IPS-15b (cell line): ENCODE results near the gene MFN2.

Experiments used
- H3K27me3 ChIP-seq: one replicate; pipeline ENCODE4 v1.6.1; 2013; ENCODE audit warnings: low read length; ENCODE audit not compliant: control insufficient read depth, insufficient read depth
- H3K36me3 ChIP-seq: one replicate; pipeline ENCODE4 v1.6.1; 2013; ENCODE audit warnings: low read length; ENCODE audit not compliant: control insufficient read depth, insufficient read depth
- H3K4me1 ChIP-seq: one replicate; pipeline ENCODE4 v1.6.1; 2013; ENCODE audit warnings: mild to moderate bottlenecking, low read length; ENCODE audit not compliant: control insufficient read depth, insufficient read depth
- H3K4me3 ChIP-seq: one replicate; pipeline ENCODE4 v1.5.1; 2013; ENCODE audit warnings: low read depth, low read length
- H3K9ac ChIP-seq: one replicate; pipeline ENCODE4 v1.6.1; 2013; ENCODE audit warnings: low read depth, mild to moderate bottlenecking, low read length
- H3K9me3 ChIP-seq: one replicate; pipeline ENCODE4 v1.6.1; 2013; ENCODE audit warnings: mild to moderate bottlenecking, low read length; ENCODE audit not compliant: control insufficient read depth, insufficient read depth

The MFN2 gene

DNA sequence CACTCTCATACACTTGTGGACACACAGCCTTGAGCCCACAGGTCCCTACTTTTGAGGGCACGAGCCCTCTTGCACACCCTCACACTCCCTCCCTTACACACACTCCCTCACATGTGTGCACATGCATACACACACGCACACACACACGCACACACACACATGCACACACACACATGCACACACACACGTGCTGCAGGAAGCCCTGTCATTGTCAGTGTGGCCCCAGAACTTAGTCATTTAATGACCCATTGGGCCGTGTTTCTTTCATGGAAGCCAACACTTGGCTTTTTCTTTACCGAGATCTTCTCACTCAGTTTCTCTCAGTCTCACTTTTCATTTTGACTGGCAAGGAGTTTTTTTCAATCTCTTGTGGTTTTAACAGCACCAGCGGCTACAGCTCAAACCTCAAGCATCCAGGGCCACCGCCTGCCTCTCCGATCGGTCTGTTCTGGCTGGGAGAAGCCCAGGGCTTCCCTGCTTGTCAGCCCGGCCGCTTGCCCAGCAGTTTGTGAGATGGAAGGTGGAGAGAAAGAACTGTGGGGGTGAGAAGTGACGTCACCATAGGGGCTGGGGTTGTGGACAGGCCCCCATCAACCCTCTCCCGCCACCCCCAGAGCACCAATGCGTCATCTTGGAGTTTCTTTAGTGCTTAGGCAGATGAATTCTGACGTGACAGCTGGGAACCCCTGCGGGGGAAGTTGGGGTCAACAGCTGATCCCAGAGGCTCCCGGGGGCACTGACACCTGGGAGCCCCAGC lies 67.1 kb downstream of the MFN2 start:
- no peaks in the 10 kb centered on the region for H3K36me3 ChIP-seq
- no peaks in the 10 kb centered on the region for H3K27me3 ChIP-seq
- H3K4me3 ChIP-seq = no peak overlapping the region
- H3K9me3 ChIP-seq = no peaks in the 10 kb centered on the region
- H3K4me1 ChIP-seq = peaks cover 11% of the 10 kb centered on the region
- no peak overlapping the region for H3K9ac ChIP-seq

DNA sequence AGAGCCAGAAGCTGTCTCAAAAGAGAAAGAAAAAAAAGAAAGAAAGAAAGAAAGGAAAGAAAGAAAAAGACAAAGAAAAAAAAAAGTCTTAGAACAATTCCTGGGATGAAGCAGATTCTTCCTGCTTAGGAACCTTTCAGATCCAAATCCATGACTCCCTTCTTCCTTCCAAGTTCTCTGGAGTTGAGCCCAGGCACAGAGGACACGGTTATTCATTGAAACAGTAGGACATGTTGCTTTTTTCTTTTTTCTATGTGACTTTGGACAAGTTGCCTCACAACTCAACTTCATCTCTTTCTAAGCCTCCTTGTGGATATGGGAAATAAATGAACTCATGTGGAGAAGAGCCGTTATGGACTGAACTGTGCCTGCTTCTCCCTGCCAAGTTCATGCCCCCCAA lies 68.1 kb downstream of the MFN2 start:
- no peak overlapping the region for H3K4me3 ChIP-seq
- peaks cover 12% of the 10 kb centered on the region for H3K4me1 ChIP-seq
- no peaks in the 10 kb centered on the region for H3K36me3 ChIP-seq
- H3K27me3 ChIP-seq = no peaks in the 10 kb centered on the region
- H3K9ac ChIP-seq = no peak overlapping the region
- H3K9me3 ChIP-seq = no peaks in the 10 kb centered on the region

DNA sequence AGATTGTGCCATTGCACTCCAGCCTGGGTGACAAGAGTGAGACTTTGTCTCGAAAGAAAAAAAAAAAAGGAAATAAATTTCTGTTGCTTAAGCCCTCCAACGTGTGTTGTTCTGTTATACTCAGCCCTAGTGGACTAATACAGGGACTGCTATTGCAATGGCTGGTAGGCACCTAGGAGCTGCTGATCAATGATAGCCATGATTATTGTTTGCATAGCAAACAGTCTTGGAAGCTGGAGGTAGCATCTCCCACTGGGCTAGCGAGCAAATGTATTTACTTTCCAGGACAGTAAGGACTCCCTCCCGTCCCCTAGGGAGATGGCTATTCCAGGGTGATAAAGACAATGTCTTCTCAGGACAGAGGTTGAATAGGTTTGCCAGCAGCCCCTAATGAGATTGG lies 69.4 kb downstream of the MFN2 start:
- H3K27me3 ChIP-seq = no peaks in the 10 kb centered on the region
- H3K9me3 ChIP-seq = no peaks in the 10 kb centered on the region
- no peak overlapping the region for H3K4me3 ChIP-seq
- H3K4me1 ChIP-seq = peaks cover 12% of the 10 kb centered on the region
- H3K9ac ChIP-seq = no peak overlapping the region
- H3K36me3 ChIP-seq = no peaks in the 10 kb centered on the region

DNA sequence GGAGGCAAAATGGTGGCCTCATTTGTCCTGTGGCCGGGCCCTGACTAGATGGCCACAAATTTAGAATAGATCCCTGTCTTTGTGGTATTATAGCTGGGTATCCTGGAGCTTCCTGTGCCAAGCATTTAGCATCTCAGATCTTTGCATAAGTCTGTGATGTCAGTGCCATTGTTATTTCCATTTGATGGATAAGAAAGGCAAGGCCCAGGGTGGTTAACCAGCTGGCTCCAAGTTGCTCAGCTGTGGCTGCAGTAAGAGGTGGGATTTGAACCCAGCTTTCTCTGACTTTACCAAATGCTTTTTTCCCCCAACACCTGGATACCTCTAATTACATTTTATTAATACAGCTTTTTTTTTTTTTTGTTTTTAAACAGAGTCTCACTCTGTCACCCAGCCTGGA lies 71.1 kb downstream of the MFN2 start:
- H3K4me3 ChIP-seq = no peak overlapping the region
- H3K27me3 ChIP-seq = no peaks in the 10 kb centered on the region
- H3K9ac ChIP-seq = no peak overlapping the region
- no peaks in the 10 kb centered on the region for H3K9me3 ChIP-seq
- H3K36me3 ChIP-seq = no peaks in the 10 kb centered on the region
- H3K4me1 ChIP-seq = peaks cover 12% of the 10 kb centered on the region

DNA sequence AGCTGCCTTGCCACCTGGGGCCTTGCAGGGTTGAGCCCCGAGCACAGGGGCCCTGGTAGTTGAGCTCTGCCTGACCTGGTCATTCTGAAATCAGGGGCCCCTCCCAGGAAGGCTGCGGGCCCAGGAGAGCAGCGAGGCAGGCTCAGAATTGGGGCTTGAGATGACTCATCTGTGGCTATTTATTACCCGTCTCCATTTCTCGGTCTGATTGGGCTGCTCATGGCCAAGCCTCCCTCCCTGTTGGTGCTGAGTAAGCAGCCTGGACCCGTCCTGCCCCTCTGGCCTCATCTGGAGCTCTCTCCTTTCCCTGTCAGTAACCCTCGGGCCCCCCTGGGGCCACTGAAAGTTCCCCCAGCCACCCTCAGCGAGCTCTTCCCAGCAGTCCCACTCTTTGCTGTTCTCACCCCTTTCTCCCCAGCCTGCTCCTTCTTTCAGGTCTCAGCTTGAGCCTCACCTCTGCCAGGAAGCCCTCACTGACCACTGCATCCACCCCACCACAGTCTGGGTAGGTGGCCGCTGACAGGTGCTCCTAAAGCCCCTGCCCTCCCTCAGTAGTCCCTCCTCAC lies 71.8 kb downstream of the MFN2 start:
- Histone ChIP-seq H3K4me3 (no peak overlapping the region), H3K4me1 (peaks cover 12% of the 10 kb centered on the region), H3K36me3 (no peaks in the 10 kb centered on the region), H3K9ac (no peak overlapping the region), H3K9me3 (no peaks in the 10 kb centered on the region), H3K27me3 (no peaks in the 10 kb centered on the region)

DNA sequence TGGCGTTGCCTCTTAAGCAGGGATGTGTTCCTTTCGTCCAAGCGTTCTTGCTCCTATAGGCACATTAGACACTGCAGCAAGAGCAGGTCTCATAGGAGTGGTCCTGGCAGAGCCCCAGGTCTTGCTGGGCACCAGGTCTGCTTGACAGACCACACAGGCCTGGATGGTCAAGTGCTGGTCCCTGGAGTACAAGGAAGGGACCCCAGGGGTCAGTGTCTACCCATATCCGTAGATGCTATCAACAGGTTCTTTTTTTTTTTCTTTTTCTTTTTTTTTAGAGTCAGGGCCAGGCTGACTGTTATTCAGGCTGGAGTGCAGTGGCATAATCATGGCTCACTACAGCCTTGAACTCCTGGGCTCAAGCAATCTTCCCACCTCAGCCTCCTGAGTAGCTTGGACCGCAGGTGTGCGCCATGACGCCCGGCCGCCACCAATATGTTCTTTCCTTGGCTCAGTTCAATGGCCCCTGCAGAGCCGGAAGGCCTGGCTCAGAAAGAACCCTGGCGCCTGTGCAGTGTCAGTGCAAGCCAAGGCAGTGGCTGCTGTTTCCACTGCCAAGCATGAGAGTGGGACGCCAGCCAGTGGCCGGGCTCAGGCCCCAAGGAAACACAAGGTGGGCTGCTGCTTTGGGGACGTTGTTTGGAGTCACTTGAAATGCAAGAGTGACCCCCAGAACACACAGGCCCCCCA lies 72.9 kb downstream of the MFN2 start:
- Histone ChIP-seq H3K4me3 (no peak overlapping the region), H3K9ac (no peak overlapping the region)

DNA sequence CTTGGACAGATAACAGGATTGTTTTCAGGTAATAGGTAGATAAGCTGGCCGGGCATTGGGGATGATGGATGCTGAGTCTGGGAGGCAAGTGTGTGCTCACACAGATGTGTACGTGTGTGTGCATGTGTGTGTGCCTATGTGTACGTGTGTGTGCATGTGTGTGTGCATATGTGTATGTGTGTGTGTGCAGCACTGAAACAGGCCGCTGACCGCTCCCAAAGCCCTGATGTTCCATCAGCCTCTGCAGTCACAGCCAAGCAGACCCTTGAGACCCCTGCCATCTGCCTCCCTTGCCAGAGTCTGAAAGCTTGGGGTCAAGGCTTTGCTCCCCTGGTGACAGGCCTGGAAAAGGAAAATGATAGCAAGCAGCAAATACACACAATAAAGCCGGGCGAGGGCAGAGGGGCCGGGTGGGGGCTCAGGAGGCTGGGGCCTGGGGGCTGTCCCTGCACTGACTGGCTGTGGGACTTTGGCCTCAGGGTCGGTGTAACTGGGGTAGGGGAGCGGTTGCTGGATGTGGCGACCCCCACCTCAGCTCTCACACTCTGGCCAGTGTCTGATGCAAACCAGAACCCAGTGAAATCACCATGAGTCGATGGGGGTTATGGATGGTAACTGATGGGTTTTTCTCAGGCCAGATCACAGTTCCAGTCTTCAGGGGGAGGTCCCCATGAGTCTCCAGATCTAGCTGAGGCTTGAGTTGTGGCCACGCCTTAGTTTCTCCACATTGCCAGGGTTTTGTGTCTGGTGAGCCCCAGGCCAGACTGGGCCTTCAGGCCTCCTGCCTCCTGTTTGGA lies 73.7 kb downstream of the MFN2 start:
- no peaks in the 10 kb centered on the region for H3K9me3 ChIP-seq
- H3K27me3 ChIP-seq = no peaks in the 10 kb centered on the region
- peaks cover 12% of the 10 kb centered on the region for H3K4me1 ChIP-seq
- no peaks in the 10 kb centered on the region for H3K36me3 ChIP-seq
- H3K9ac ChIP-seq = no peak overlapping the region
- H3K4me3 ChIP-seq = no peak overlapping the region

More for the DNA sequence above, 72.9 kb downstream of the MFN2 start:
- H3K4me1 ChIP-seq = peaks cover 12% of the 10 kb centered on the region
- no peaks in the 10 kb centered on the region for H3K27me3 ChIP-seq
- H3K36me3 ChIP-seq = no peaks in the 10 kb centered on the region
- no peaks in the 10 kb centered on the region for H3K9me3 ChIP-seq

DNA sequence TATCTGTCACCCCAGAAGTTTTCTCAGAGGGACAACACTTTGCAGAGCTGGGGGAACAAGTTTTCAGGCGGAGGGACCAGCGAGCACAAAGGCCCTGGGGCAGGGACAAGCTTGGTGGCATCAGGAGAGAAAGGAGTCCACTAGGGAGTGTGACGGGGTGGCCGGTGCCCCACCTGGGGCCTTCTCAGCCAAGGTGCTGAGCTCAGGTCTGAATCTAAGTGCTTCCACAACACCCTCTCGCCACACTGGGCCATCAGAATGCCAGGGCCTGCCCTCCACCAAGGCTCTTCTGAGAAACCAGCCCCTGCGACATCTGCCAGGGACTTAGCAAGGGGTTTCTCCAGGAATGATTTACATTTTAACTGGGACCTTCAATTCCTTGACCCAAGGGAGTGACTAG lies 75.0 kb downstream of the MFN2 start:
- peaks cover under 1% of the 10 kb centered on the region for H3K27me3 ChIP-seq

DNA sequence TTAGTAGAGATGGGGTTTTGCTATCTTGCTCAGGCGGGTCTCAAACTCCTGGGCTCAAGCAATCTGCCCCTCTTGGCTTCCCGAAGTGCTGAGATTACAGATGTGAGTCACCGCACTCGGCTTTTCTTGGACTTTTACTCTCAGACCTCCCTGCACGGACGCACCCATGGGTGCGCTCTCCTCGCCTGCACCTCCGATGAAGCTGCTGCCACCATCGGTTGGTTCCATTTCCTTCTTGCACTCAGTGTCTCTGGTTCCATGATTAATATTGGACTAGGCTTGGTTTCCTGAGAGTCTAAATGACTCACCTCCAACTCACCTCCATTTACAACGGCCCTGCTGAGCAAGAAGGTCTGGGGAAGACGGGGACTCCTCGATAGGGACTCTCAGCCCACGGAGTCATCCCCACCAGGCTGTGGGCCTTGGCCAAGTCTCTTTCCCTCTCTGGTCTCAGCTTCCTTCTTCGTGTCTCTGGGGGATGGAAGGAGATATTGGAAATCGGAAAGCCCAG lies 76.1 kb downstream of the MFN2 start:
- H3K36me3 ChIP-seq = no peaks in the 10 kb centered on the region
- no peak overlapping the region for H3K4me3 ChIP-seq
- peaks cover 5% of the 10 kb centered on the region for H3K27me3 ChIP-seq
- H3K4me1 ChIP-seq = peaks cover 7% of the 10 kb centered on the region
- H3K9ac ChIP-seq = no peak overlapping the region
- H3K9me3 ChIP-seq = no peaks in the 10 kb centered on the region

More for the DNA sequence above, 75.0 kb downstream of the MFN2 start:
- Histone ChIP-seq H3K9ac (no peak overlapping the region), H3K9me3 (no peaks in the 10 kb centered on the region), H3K4me1 (peaks cover 7% of the 10 kb centered on the region), H3K4me3 (no peak overlapping the region), H3K36me3 (no peaks in the 10 kb centered on the region)

DNA sequence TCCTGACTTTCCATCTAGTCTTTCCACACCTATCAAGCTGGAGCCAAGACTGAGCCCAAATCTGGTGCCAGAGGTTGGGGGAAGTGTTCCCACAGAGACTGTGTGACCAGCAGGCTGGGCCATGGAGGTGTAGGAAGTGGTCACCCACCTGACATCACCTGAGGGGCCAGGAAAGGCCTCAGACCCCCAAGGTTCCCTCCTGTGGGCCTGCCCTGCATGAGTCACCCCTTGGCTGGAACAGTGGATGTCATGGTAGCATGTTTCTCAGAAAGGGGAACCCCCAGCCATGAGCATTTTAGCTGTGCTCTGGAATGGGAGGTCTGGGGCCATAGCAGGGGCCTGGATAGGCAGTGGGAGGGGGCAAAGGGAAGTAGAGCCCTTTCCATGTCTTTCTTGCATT lies 77.1 kb downstream of the MFN2 start:
- no peak overlapping the region for H3K4me3 ChIP-seq
- peaks cover 13% of the 10 kb centered on the region for H3K27me3 ChIP-seq
- no peaks in the 10 kb centered on the region for H3K9me3 ChIP-seq
- H3K4me1 ChIP-seq = no peaks in the 10 kb centered on the region
- H3K36me3 ChIP-seq = no peaks in the 10 kb centered on the region
- no peak overlapping the region for H3K9ac ChIP-seq

DNA sequence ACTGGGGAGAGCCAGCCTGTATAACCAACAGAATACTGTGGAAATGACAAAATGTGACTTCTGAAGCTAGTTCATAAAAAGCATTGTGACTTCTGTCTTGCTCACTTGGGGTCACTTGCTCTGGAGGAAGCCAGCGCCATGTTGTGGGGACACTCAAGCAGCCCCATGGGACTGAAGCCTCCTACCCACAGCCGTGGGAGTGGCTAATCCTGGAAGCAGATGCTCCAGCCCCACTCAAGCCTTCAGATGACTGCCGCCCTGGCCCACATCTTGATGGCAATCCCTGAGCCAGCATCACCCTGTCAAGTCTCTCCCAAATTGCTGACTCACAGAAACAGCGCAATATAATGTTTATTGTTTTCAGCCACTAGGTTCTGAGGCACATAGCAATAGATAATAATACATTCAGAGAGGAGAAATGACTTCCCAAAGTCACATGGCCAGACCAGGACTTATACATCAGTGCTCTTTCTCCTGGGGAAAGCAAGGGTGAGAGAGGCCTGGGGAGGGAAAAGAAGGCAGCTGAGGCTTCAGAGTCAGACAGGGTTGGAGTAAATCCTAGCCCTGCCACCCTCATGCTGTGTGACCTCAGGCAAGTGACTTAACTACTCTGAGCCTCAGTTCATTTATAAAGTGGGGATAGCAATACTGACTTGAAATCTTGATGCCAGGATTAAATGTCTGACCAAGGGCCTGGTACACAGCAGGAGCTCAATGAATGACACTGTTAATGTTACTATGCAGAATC lies 77.9 kb downstream of the MFN2 start:
- H3K27me3 ChIP-seq = peaks cover 19% of the 10 kb centered on the region
- no peaks in the 10 kb centered on the region for H3K36me3 ChIP-seq
- H3K9ac ChIP-seq = no peak overlapping the region
- no peaks in the 10 kb centered on the region for H3K9me3 ChIP-seq
- H3K4me3 ChIP-seq = no peak overlapping the region
- H3K4me1 ChIP-seq = no peaks in the 10 kb centered on the region
